HepG2 (cell line): ENCODE data around the gene CCL22.

Source experiments
- CHD2 ChIP-seq: IDR thresholded peaks from 2 replicates; pipeline ENCODE4 v1.6.1; 2011; ENCODE audit warnings: low read depth, low read length, improper control_type of control experiment
- CHD4 ChIP-seq: fragments of 200-600 bp; sonication (generic); IDR thresholded peaks from 2 replicates; pipeline ENCODE4 v1.7.0; 2017; ENCODE audit warnings: mild to moderate bottlenecking, low read length, borderline replicate concordance
- FIP1L1 ChIP-seq: fragments of 200-400 bp; formaldehyde crosslinking; IDR thresholded peaks from 2 replicates; pipeline ENCODE4 v1.6.1; 2018; ENCODE audit warnings: low read depth, mild to moderate bottlenecking, low read length, moderate library complexity, borderline replicate concordance; ENCODE audit not compliant: insufficient read depth
- GTF2F1 ChIP-seq: fragments of 150-350 bp; IDR thresholded peaks from 2 replicates; pipeline ENCODE4 v1.6.1; 2014; ENCODE audit warnings: low read length
- JUND ChIP-seq: sonication (generic); formaldehyde crosslinking; IDR thresholded peaks from 2 replicates; pipeline ENCODE4 v1.8.0; 2022; ENCODE audit warnings: mild to moderate bottlenecking, missing genetic modification reagents
- KDM1A ChIP-seq: IDR thresholded peaks from 2 replicates; pipeline ENCODE4 v1.6.1; 2016; ENCODE audit warnings: missing compliant biosample characterization
- NCOR1 ChIP-seq: fragments of 200-600 bp; sonication (generic); IDR thresholded peaks from 2 replicates; pipeline ENCODE4 v1.7.0; 2017; ENCODE audit warnings: antibody characterized with exemption, low read length, borderline replicate concordance
- TARDBP ChIP-seq: sonication (generic); formaldehyde crosslinking; IDR thresholded peaks from 2 replicates; pipeline ENCODE4 v1.8.0; 2022; ENCODE audit warnings: mild to moderate bottlenecking, missing genetic modification reagents
- ZNF274 ChIP-seq: sonication (generic); formaldehyde crosslinking; IDR thresholded peaks from 2 replicates; pipeline ENCODE4 v1.5.1; 2020; ENCODE audit warnings: mild to moderate bottlenecking, missing genetic modification reagents
- TF ChIP-seq, protein P1 (sequence below): sonication (generic); formaldehyde crosslinking; IDR thresholded peaks from 2 replicates; pipeline ENCODE4 v1.5.0; 2020; ENCODE audit warnings: mild to moderate bottlenecking, missing genetic modification reagents, moderate library complexity
- TF ChIP-seq, protein P2 (sequence below): sonication (generic); formaldehyde crosslinking; IDR thresholded peaks from 2 replicates; pipeline ENCODE4 v1.5.1; 2020; ENCODE audit warnings: mild to moderate bottlenecking, missing genetic modification reagents, borderline replicate concordance
- TF ChIP-seq, protein P3 (sequence below): sonication (generic); formaldehyde crosslinking; IDR thresholded peaks from 2 replicates; pipeline ENCODE4 v1.4.0; 2020; ENCODE audit warnings: missing genetic modification reagents, borderline replicate concordance

DNA sequence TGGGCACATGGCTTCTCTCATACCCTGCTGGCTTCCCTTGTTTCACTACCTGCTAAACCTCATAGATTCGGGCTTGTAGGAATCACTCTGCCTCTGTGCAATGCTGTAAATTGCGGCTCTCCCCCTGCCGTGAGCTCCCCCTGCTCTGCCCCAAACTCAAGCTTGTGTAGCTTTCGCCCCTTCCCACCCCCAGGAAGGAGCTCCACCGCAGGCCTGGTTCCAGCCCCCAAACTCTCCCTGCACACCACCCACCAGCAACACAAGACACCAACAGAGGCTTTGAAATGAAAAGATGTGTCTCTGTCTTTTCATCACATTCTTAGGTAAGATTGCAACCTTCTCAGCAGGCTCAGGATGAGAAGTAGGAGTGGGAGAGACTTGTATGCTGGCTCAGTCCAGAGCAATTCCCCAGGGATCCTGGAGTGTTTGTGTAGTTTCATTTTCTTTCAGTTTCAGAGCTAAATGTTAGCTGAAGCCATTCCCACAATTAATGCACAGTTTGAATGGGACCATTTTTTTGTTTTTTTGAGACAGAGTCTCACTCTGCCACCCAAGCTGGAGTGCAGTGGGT, 27.9 kb downstream of the CCL22 start:
- TF ChIP-seq, protein P1, sequence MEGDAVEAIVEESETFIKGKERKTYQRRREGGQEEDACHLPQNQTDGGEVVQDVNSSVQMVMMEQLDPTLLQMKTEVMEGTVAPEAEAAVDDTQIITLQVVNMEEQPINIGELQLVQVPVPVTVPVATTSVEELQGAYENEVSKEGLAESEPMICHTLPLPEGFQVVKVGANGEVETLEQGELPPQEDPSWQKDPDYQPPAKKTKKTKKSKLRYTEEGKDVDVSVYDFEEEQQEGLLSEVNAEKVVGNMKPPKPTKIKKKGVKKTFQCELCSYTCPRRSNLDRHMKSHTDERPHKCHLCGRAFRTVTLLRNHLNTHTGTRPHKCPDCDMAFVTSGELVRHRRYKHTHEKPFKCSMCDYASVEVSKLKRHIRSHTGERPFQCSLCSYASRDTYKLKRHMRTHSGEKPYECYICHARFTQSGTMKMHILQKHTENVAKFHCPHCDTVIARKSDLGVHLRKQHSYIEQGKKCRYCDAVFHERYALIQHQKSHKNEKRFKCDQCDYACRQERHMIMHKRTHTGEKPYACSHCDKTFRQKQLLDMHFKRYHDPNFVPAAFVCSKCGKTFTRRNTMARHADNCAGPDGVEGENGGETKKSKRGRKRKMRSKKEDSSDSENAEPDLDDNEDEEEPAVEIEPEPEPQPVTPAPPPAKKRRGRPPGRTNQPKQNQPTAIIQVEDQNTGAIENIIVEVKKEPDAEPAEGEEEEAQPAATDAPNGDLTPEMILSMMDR (CRISPR knock-in tag), result no peak
- TF ChIP-seq, protein P2, sequence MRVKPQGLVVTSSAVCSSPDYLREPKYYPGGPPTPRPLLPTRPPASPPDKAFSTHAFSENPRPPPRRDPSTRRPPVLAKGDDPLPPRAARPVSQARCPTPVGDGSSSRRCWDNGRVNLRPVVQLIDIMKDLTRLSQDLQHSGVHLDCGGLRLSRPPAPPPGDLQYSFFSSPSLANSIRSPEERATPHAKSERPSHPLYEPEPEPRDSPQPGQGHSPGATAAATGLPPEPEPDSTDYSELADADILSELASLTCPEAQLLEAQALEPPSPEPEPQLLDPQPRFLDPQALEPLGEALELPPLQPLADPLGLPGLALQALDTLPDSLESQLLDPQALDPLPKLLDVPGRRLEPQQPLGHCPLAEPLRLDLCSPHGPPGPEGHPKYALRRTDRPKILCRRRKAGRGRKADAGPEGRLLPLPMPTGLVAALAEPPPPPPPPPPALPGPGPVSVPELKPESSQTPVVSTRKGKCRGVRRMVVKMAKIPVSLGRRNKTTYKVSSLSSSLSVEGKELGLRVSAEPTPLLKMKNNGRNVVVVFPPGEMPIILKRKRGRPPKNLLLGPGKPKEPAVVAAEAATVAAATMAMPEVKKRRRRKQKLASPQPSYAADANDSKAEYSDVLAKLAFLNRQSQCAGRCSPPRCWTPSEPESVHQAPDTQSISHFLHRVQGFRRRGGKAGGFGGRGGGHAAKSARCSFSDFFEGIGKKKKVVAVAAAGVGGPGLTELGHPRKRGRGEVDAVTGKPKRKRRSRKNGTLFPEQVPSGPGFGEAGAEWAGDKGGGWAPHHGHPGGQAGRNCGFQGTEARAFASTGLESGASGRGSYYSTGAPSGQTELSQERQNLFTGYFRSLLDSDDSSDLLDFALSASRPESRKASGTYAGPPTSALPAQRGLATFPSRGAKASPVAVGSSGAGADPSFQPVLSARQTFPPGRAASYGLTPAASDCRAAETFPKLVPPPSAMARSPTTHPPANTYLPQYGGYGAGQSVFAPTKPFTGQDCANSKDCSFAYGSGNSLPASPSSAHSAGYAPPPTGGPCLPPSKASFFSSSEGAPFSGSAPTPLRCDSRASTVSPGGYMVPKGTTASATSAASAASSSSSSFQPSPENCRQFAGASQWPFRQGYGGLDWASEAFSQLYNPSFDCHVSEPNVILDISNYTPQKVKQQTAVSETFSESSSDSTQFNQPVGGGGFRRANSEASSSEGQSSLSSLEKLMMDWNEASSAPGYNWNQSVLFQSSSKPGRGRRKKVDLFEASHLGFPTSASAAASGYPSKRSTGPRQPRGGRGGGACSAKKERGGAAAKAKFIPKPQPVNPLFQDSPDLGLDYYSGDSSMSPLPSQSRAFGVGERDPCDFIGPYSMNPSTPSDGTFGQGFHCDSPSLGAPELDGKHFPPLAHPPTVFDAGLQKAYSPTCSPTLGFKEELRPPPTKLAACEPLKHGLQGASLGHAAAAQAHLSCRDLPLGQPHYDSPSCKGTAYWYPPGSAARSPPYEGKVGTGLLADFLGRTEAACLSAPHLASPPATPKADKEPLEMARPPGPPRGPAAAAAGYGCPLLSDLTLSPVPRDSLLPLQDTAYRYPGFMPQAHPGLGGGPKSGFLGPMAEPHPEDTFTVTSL (CRISPR knock-in tag), result no peak
- TF ChIP-seq TARDBP (CRISPR knock-in tag), result no peak
- no peak for TF ChIP-seq CHD2
- no peak for TF ChIP-seq KDM1A (CRISPR knock-in tag)
- no peak for TF ChIP-seq ZNF274 (CRISPR knock-in tag)
- TF ChIP-seq NCOR1, result no peak
- no peak for TF ChIP-seq FIP1L1
- TF ChIP-seq, protein P3, sequence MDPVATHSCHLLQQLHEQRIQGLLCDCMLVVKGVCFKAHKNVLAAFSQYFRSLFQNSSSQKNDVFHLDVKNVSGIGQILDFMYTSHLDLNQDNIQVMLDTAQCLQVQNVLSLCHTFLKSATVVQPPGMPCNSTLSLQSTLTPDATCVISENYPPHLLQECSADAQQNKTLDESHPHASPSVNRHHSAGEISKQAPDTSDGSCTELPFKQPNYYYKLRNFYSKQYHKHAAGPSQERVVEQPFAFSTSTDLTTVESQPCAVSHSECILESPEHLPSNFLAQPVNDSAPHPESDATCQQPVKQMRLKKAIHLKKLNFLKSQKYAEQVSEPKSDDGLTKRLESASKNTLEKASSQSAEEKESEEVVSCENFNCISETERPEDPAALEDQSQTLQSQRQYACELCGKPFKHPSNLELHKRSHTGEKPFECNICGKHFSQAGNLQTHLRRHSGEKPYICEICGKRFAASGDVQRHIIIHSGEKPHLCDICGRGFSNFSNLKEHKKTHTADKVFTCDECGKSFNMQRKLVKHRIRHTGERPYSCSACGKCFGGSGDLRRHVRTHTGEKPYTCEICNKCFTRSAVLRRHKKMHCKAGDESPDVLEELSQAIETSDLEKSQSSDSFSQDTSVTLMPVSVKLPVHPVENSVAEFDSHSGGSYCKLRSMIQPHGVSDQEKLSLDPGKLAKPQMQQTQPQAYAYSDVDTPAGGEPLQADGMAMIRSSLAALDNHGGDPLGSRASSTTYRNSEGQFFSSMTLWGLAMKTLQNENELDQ (CRISPR knock-in tag), result no peak
- TF ChIP-seq GTF2F1, result no peak
- TF ChIP-seq JUND (CRISPR knock-in tag), result no peak
- TF ChIP-seq CHD4, result no peak
